ENCODE results near the gene UBE2H.

Gene UBE2H

DNA sequence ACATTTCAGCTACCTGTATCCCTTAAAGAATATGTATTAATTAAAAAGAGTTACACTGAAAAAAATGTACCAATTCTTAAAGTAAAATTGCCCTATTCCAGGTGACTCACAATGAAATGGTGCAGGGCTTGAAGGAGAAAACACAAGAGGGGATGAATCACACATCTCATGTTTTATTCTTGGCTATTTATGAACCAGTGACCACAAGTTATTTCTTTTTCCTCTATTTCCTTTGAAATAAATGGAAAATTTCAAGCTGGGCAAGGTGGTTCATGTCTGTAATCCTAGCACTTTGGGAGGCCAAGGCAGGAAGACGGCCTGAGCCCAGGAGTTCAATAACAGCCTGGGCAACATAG lies 106.8 kb downstream of the UBE2H start:
- in situ Hi-C loops (cut with MboI; ENCODE audit: low sequenced_read_pairs) = loop anchor here (25.0 kb wide), 2 partner anchors 166 to 184 kb away; no protein-coding TSS in a partner anchor

DNA sequence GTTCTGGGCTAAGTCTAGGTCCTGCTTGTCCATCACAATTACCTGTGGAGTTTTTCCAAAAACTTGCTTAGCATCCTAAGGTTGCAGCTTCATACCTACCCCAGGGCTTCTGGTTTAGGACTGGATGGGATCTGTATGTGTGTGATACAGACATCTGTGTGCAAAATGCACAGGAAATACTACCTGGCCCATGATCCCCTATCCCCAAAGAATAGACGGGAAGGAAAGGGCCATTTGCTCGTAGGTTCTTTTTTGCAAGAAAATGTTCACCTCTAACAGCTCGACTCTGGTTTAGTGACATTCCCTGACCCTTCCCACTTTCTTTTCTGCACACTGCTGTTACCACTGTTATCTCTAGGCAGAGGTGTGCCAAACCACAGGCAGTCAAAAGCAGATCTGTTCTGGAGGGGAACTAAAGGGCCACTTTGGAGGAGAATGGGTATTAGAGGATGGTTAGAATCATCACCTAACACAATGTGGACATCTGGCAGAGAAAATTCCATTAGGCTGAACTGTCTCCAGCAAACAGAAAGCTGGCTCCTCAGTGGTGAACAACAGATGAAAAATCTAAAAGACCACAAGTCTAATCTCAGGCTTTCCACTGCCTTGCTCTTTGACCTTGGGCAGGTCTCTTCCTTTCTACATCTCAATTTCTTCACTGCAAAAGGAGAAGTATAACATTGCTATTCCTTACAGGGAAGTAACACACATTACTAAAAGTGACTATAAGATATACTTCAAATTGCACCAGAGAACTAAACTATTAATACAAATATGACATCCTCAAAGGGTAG lies 107.4 kb downstream of the UBE2H start:
- in situ Hi-C loops (cut with MboI; ENCODE audit: low sequenced_read_pairs) = loop anchor here (25.0 kb wide), 2 partner anchors 167 to 183 kb away; no protein-coding TSS in a partner anchor

DNA sequence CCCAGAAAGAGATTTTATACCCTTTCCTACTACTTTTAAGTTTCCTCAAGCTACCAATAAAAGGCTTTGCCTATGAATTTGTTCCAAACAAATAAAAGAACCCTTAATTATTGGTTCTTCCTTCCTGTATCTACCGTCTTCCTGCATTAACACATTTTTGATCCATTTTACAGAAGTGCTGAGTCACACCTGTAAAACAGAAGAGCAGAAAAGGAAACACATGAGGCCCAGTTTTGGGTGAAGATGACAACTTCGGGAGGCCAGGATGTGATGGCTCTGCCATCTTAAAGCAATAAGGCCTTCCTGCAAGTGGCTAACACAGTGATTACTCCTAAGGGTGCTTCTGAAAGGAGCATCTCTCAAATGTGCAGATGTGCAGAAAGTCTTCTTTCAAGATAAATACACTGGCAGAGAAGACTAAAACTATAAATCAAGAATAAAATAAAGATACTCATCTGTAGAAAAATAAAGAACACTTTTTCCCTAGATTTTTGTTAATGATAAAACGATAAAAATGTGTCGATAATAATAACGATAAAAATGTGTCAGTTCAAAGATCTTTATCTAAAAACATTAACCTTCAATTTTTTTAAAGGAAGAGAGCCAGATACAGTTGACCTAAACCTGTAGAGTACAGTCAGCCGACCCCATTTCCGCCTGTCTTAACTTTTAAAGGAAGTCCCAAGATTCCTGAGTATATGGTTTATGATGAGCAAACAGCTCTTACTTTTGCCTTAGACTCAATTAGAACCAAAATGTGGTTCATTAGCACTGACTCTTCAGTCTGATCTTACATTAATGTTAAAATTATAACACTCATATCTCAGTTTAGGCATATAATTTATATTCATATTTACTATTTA lies 108.6 kb downstream of the UBE2H start:
- in situ Hi-C loops (cut with MboI; ENCODE audit: low sequenced_read_pairs) = loop anchor here (25.0 kb wide), 2 partner anchors 168 to 182 kb away; no protein-coding TSS in a partner anchor

DNA sequence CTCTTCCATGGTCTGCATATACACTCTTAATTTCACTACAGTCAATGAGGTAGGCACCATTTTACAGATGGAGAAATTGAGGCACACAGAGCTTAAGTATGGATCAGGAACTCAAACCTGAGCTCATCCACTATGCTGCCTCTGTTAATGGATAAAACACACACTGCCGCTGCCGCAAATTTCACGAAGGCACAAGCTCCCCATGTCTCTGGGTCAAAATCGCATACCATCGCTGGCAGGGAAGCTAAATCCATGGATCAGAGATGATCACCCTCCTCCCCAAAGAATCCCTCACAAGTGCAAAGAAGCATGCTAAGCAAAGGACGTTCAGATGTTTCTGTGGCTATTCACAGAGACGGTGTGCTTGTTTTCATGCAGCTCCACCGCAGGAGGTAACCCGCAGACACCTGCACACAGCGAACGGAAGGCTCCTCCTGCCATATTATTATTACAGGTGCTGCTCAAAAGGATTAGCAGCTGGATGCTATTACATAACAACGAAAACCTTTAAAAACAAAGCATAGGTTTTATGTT lies 109.3 kb downstream of the UBE2H start:
- in situ Hi-C loops (cut with MboI; ENCODE audit: low sequenced_read_pairs) = loop anchor here (25.0 kb wide), 2 partner anchors 169 to 181 kb away; no protein-coding TSS in a partner anchor

DNA sequence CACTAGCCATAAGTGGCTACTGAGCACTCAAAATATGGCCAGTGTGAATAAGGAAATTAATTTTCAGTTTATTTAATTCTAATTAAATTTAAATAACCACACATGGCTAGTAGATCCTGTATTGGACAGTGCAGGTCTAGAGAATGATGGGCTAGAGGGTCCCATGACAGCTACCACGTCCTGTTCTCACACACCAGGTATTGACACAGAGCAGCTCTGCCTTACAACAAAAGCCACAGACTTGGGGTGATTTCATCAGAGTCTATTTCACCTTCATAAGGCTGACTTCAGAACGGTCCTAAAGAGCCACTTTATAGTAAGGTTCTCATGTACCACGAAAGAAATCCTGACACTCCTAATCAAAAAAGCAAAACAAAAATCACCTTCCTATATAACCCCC lies 111.3 kb downstream of the UBE2H start:
- in situ Hi-C loops (cut with MboI; ENCODE audit: low sequenced_read_pairs) = loop anchor here (25.0 kb wide), 2 partner anchors 171 to 179 kb away; no protein-coding TSS in a partner anchor

DNA sequence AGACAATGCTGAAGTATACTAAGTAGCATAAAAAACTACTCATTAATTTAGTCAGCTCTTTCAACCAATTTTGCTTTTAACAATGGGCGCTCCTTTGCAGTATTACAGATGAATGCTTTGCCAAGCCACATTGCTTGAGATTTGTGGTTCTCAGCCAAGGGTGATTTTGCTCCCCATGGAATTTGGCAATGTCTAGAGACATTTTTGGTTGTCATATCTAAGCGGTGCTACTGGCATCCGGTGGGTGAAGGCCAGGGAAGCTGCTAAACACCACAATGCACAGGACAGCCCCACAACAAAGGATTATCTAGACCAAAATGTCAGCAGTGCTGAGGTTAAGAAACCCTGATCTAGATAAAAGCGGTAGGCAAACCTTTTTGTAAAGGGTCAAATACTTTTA lies 112.0 kb downstream of the UBE2H start:
- in situ Hi-C loops (cut with MboI; ENCODE audit: low sequenced_read_pairs) = loop anchor here (25.0 kb wide), 2 partner anchors 172 to 178 kb away; no protein-coding TSS in a partner anchor

DNA sequence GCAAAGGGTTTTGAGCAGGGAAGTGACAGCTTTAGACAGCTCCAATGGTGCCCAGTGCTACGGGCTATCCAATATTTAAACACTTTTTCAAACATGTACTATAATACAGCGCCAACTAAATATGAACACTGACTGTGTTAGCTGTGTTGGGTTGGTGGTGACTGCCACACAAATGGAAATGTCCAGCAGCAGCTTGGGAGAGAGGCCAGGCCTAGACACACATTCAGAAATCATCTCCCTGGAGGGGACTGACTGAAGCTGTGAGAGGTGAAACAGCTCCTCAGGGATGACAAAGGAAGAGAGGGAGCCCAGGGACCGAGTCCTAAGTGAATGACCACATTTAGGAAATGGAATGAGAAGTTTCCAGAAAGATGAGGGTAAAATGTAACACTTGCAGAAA lies 115.8 kb downstream of the UBE2H start:
- in situ Hi-C loops (cut with MboI; ENCODE audit: low sequenced_read_pairs) = loop anchor here (25.0 kb wide), 2 partner anchors 175 kb away; no protein-coding TSS in a partner anchor

DNA sequence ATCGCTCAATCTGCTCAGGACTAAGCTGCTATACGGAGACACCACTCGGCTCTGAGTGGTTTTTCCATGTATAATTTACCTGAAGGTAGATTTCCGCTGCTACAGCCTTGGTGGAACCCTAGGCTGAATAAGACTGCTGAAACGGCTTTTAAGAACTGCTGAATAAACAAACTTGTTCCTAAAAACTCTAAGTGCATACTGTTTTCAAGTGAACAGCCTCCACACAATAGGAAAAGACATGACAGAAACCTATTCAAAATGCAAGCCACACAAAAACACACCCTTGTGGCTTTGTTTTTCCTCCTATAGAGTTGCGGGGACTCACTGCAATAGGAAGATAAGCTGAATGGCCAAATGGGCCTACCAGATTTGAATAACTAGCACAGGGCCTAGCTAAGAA lies 117.2 kb downstream of the UBE2H start:
- in situ Hi-C loops (cut with MboI; ENCODE audit: low sequenced_read_pairs) = loop anchor here (25.0 kb wide), 2 partner anchors 173 to 177 kb away; no protein-coding TSS in a partner anchor

DNA sequence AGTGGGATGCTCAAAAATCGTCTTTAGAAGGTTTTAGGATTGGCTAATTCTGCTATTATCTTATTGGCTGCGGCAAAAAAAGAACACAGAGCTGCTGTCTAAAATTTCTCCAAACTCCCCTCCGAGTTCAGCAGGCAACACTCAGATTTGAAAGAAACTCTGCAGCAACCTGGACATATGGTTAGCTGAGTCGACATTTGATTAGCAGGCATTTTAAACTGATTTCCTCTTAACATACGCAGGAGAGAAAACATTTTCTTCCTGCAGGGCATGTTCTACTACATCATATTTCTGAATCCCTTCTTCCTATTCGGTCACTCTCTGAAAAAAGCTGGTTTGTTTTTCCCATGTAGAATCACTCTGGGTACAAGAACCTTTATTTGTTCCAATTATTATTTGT lies 119.4 kb downstream of the UBE2H start:
- in situ Hi-C loops (cut with MboI; ENCODE audit: low sequenced_read_pairs) = loop anchor here (25.0 kb wide), 2 partner anchors 171 to 179 kb away; no protein-coding TSS in a partner anchor

DNA sequence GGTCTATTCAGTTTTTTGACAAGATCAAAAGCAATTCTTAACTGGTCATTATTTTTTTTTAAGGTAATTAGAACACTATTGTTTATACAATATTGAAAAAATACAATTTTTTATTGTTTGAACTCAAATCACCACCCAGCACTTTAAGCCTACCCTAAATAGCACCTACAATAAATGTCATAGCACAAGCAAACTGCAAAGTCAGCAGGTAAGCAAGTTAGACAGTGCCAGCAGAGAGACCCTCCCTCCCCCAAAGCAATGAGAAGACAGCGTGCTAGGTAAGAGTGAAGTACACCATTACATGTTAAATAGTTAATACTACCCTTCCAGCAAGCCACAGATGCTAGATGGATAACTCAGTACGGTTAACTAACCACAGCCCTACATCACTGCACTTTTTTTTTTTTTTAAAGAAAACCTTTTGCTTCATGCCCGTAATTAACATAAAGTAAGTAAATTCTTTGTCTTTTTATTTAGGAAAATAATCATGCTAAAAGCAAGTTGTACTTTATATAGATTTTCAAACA lies 120.0 kb downstream of the UBE2H start:
- in situ Hi-C loops (cut with MboI; ENCODE audit: low sequenced_read_pairs) = loop anchor here (25.0 kb wide), 2 partner anchors 170 to 180 kb away; no protein-coding TSS in a partner anchor

DNA sequence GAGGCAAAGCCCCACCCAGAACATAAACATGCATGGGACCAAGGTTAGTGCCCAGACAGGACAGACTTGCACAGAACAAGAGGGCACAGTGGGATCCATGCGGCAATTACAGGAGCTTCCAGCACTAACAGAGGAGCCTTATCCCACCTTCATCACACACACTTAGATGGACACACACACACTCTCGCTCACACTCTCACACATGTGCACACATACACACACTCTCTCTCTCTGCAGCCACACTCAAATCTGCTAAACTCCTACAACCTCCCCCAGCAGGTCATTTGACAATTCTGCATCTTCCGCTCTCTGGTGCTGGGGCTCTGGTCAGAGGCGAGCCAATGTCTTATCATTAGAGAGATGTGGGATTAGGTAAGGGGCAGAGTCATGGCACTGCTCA lies 120.5 kb downstream of the UBE2H start:
- in situ Hi-C loops (cut with MboI; ENCODE audit: low sequenced_read_pairs) = loop anchor here (25.0 kb wide), 2 partner anchors 170 to 180 kb away; no protein-coding TSS in a partner anchor

DNA sequence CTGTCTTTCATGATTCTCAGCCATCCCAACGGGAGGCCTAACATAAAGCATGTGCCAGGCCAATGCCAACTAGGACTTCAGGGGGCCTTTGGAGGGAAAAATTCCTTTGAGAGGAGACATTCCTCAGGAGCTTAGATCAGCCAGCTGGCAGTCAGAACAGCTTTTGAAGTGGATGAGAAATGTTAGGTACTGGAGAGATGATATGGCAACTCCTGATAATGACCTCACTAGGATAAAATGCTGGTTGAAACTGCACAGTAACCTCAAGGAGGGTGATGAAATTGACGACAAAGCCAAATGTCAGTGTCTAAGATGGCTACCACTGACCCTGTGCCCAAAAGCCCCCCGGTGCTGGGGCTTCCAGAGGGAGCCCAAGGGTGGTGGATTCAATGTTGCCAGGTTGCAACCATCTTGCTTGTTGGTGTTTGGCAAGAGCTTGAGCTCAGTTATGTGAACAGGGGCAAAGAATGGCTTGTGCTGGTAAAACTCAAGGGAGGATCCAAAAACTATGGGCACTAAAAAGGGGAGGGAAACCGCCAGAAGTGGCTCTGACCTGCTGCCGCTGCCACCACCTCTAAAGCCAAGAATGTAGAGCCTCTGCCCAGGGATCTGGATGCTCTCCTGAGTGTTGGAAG lies 121.2 kb downstream of the UBE2H start:
- in situ Hi-C loops (cut with MboI; ENCODE audit: low sequenced_read_pairs) = loop anchor here (25.0 kb wide), 2 partner anchors 169 to 181 kb away; no protein-coding TSS in a partner anchor

DNA sequence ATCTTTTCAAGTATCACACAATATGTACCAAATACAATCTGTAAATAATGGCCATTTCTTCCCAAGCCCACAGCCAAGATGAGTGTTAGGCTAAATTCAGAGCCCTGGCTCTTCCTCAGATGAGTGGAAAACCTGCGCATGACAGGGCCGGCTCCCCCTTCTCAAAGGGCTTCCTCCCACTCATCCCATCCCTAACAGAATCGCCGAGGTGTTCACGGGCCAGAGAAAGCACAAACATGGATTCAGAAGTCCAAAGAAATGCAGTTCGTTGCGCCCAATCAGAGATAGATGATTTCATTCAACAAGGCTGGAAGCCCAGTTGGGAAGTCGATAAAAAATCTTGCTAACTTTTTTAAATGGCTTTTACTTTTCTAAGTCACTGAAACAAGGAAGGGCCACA lies 121.8 kb downstream of the UBE2H start:
- in situ Hi-C loops (cut with MboI; ENCODE audit: low sequenced_read_pairs) = loop anchor here (25.0 kb wide), 2 partner anchors 169 to 181 kb away; no protein-coding TSS in a partner anchor

DNA sequence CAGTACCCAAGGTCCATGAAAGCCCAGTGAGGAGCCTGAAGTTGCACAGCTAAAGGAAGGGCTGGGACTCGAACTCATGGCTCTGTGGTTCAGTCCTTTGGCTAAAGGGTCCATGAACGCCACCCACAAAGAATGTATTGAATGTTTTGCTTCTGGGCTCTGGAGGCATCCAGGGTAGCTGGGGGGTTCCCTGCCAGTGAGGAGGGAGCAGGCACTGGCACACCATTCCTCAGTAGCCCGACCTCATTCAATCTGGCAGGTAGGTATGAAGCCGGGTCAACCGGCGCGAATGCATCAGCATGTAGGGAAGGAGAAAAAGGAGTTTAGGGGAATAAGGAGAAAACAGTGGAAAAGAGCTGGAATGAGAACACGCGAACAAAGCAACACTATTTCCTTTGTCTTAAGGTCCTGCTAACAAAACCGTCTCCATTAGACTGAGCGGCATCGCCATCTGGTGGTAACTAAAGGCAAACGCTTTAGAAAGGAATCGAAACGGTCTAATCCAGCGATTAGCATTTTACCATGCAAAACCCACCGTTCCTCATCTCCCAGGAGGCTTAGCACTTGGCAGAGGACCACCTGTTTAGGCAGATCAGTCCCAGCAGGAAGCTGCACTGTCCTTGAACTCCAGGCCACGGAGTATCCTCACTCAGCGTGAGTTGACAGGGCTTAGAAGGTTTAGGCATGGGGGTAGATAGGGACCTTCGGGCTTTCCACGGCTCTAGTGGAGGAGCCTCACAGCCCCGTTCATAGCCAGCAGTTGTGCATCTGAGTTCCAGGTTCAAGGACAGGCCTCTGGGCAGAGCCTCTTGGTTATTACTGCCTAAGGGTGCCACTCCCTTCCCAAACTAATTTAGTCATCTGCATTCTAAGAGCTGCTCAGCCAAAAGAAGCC lies 122.8 kb downstream of the UBE2H start:
- in situ Hi-C loops (cut with MboI; ENCODE audit: low sequenced_read_pairs) = loop anchor here (25.0 kb wide), 2 partner anchors 168 to 182 kb away; no protein-coding TSS in a partner anchor

DNA sequence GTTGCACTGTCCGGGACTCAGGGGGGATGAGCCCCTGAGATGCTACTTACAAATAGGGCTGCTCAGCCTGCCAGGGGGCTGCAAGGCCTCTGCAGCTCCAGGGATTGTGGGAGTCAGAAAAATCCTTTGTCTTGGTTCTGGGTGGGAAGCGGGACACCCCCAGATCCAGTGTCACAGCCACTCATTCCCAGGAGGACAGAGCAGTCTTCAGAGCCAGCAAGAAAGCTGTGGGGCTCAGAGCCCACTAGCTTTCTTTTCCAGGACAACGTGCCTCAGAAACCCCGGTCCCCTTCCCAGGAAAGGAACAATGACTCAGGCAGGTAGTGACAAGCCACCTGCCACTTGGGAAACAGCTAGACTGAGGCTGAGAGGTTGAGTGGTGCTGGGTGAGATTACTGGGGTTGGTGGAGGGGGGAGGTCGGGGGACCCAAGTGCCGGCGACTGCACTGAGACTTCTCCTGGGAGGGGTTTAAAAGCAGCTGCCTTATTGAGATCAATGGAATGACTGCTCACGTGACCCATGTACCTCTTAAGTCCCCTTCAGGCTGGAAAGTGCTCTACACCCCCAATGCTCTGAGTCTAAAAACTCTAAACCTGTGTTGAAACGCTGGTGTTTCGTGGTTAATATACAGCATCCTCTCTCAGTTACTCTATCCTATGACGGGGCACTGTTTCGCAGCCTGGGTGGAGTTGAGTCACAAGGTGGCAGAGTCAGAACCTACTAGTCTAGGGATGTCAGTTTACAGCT lies 123.6 kb downstream of the UBE2H start:
- in situ Hi-C loops (cut with MboI; ENCODE audit: low sequenced_read_pairs) = loop anchor here (25.0 kb wide), 2 partner anchors 167 to 183 kb away; no protein-coding TSS in a partner anchor

DNA sequence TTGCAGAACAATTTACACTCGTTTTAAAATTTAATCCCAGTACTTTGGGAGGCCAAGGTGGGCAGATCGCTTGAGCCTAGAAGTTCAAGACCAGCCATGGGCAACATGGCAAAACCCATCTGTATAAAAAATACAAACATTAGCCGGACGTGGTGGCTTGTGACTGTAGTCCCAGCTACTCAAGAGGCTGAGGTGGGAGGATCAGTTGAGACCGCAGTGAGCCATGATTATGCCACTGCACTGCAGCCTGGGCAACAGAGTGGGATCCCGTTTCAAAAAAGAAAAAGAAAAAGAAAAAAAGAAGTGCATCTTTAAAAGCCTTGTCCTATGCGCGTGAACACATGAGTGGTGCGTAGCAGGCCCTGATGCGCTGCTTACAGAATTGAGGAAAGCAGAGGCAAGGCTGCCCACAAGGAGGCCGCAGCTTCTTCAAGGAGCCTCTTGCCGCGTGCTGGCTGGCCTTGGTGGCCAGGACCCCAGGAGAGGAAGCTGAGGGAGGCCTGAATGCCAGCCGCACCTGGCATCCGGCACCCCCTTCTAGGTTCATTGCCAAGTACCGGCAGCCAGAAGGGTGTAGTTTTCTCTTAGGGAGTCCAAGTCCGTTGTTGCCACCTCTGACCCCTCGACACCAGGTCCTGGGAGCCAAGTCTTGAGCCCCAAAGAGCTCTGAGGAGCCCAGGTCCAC lies 124.5 kb downstream of the UBE2H start:
- in situ Hi-C loops (cut with MboI; ENCODE audit: low sequenced_read_pairs) = loop anchor here (25.0 kb wide), 2 partner anchors 166 to 184 kb away; no protein-coding TSS in a partner anchor

DNA sequence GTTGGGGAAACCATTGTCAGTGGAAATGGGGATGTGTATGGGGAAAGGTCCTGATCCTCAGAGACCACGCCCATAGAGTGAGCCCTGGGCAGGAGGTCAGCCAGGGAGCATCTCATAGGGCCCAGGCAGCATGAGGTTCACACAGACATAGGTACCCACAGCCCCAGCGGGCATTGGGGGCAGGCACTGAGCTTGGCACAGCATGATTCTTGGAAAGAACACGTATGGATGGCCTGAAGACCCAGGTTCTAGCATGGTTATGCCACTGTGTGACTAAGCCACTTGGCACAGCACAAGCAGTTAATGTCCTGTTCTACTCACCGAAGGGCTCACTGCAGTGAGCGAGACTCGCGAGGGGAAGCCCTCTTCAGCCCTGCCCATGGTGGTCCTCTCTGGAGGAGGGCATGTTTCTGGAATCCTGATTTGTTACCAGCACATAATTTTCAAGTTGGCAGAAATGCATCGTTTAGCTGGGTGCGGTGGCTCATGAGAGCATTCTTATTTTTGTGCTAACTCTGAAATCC lies 125.2 kb downstream of the UBE2H start:
- in situ Hi-C loops (cut with MboI; ENCODE audit: low sequenced_read_pairs) = loop anchor here (25.0 kb wide), 2 partner anchors 165 to 185 kb away; no protein-coding TSS in a partner anchor
